Measurements from ENCODE around the gene EFEMP2. TPM values are rescaled to one million over a fixed set of nuclear protein-coding genes. Genes with fewer than 3 reads are reported as not detected.

The EFEMP2 gene
- total RNA-seq, 1 donor from 2014 or later = 35.0 TPM

- Histone ChIP-seq H3K27me3 (ENCODE audit: control insufficient read depth in 3 of 3, insufficient read depth in 3 of 3, low read length in 3 of 3) (peaks cover 4 to 16% (median 13%) of the 10 kb centered on the region in 3 donors), H3K4me1 (ENCODE audit: control insufficient read depth in 3 of 3, insufficient read depth in 3 of 3, low read length in 3 of 3) (peaks cover 6 to 9% (median 9%) of the 10 kb centered on the region in 3 donors), H3K9ac (ENCODE audit: low read depth in 1 of 3, low read length in 3 of 3) (no peak overlapping the region), H3K9me3 (ENCODE audit: control insufficient read depth in 3 of 3, low read length in 3 of 3) (no peaks in the 10 kb centered on the region), H3K36me3 (ENCODE audit: control insufficient read depth in 3 of 3, insufficient read depth in 3 of 3, low read length in 3 of 3) (no peaks in the 10 kb centered on the region), H3K27ac (ENCODE audit: low read depth, low read length) (no peak overlapping the region), H3K4me3 (ENCODE audit: low read length in 3 of 3) (no peak overlapping the region)
These were observed 30.5 kb upstream of the EFEMP2 start for GRCh38 chr11:65903068-65903481.

- Histone ChIP-seq H3K4me3 (ENCODE audit: low read length in 3 of 3) (peak overlapping the region in 2 of 3 donors; percentile 14 to 69), H3K9ac (ENCODE audit: low read depth in 1 of 3, low read length in 3 of 3) (peak overlapping the region in 1 of 3 donors; percentile 1), H3K36me3 (ENCODE audit: control insufficient read depth in 3 of 3, insufficient read depth in 3 of 3, low read length in 3 of 3) (no peaks in the 10 kb centered on the region), H3K9me3 (ENCODE audit: control insufficient read depth in 3 of 3, low read length in 3 of 3) (no peaks in the 10 kb centered on the region), H3K27me3 (ENCODE audit: control insufficient read depth in 3 of 3, insufficient read depth in 3 of 3, low read length in 3 of 3) (peaks cover 4 to 13% (median 11%) of the 10 kb centered on the region in 3 donors), H3K4me1 (ENCODE audit: control insufficient read depth in 3 of 3, insufficient read depth in 3 of 3, low read length in 3 of 3) (peaks cover 6 to 9% (median 9%) of the 10 kb centered on the region in 3 donors), H3K27ac (ENCODE audit: low read depth, low read length) (no peak overlapping the region)
These were observed 28.2 kb upstream of the EFEMP2 start for GRCh38 chr11:65900899-65901180.

- Histone ChIP-seq H3K9ac (ENCODE audit: low read depth in 1 of 3, low read length in 3 of 3) (peak within 1 kb of the TSS; percentile 43 to 59 (median 54)), H3K27me3 (ENCODE audit: control insufficient read depth in 3 of 3, insufficient read depth in 3 of 3, low read length in 3 of 3) (peaks cover 4 to 13% (median 11%) of the 10 kb centered on the region in 3 donors), H3K4me1 (ENCODE audit: control insufficient read depth in 3 of 3, insufficient read depth in 3 of 3, low read length in 3 of 3) (peaks cover 6 to 9% (median 9%) of the 10 kb centered on the region in 3 donors), H3K27ac (ENCODE audit: low read depth, low read length) (no peak within 1 kb of the TSS), H3K9me3 (ENCODE audit: control insufficient read depth in 3 of 3, low read length in 3 of 3) (no peaks in the 10 kb centered on the region), H3K4me3 (ENCODE audit: low read length in 3 of 3) (peak within 1 kb of the TSS; percentile 55 to 69 (median 61)), H3K36me3 (ENCODE audit: control insufficient read depth in 3 of 3, insufficient read depth in 3 of 3, low read length in 3 of 3) (no peaks in the 10 kb centered on the region)
These were observed 27.7 kb upstream of the EFEMP2 start, which contains the start of gene FOSL1 for GRCh38 chr11:65900125-65900898. Gene FOSL1 (minus strand): TSS chr11:65900388. CDS start chr11:65900339, 49 bp downstream.

GRCh38 chr11:65899356-65900124 is 26.9 kb upstream of the EFEMP2 start:
- H3K9ac ChIP-seq (ENCODE audit: low read depth in 1 of 3, low read length in 3 of 3) = peak overlapping the region; percentile 43 to 59 (median 54)
- H3K4me1 ChIP-seq (ENCODE audit: control insufficient read depth in 3 of 3, insufficient read depth in 3 of 3, low read length in 3 of 3) = peaks cover 6 to 9% (median 9%) of the 10 kb centered on the region in 3 donors
- peaks cover 4 to 13% (median 11%) of the 10 kb centered on the region in 3 donors for H3K27me3 ChIP-seq (ENCODE audit: control insufficient read depth in 3 of 3, insufficient read depth in 3 of 3, low read length in 3 of 3)
- no peaks in the 10 kb centered on the region for H3K9me3 ChIP-seq (ENCODE audit: control insufficient read depth in 3 of 3, low read length in 3 of 3)
- no peak overlapping the region for H3K27ac ChIP-seq (ENCODE audit: low read depth, low read length)
- H3K36me3 ChIP-seq (ENCODE audit: control insufficient read depth in 3 of 3, insufficient read depth in 3 of 3, low read length in 3 of 3) = no peaks in the 10 kb centered on the region
- H3K4me3 ChIP-seq (ENCODE audit: low read length in 3 of 3) = peak overlapping the region; percentile 55 to 69 (median 61)

- H3K27ac ChIP-seq (ENCODE audit: low read depth, low read length) = no peak overlapping the region
- H3K36me3 ChIP-seq (ENCODE audit: control insufficient read depth in 3 of 3, insufficient read depth in 3 of 3, low read length in 3 of 3) = no peaks in the 10 kb centered on the region
- H3K9me3 ChIP-seq (ENCODE audit: control insufficient read depth in 3 of 3, low read length in 3 of 3) = no peaks in the 10 kb centered on the region
- peaks cover 8 to 14% (median 10%) of the 10 kb centered on the region in 3 donors for H3K4me1 ChIP-seq (ENCODE audit: control insufficient read depth in 3 of 3, insufficient read depth in 3 of 3, low read length in 3 of 3)
- H3K27me3 ChIP-seq (ENCODE audit: control insufficient read depth in 3 of 3, insufficient read depth in 3 of 3, low read length in 3 of 3) = peaks cover 4 to 13% (median 11%) of the 10 kb centered on the region in 3 donors
- peak overlapping the region in 2 of 3 donors; percentile 33 to 59 for H3K9ac ChIP-seq (ENCODE audit: low read depth in 1 of 3, low read length in 3 of 3)
- peak overlapping the region in 1 of 3 donors; percentile 69 for H3K4me3 ChIP-seq (ENCODE audit: low read length in 3 of 3)
These were observed 26.2 kb upstream of the EFEMP2 start for GRCh38 chr11:65898656-65899355.

- peaks cover 21 to 31% (median 25%) of the 10 kb centered on the region in 3 donors for H3K4me1 ChIP-seq (ENCODE audit: control insufficient read depth in 3 of 3, insufficient read depth in 3 of 3, low read length in 3 of 3)
- no peaks in the 10 kb centered on the region for H3K9me3 ChIP-seq (ENCODE audit: control insufficient read depth in 3 of 3, low read length in 3 of 3)
- H3K4me3 ChIP-seq (ENCODE audit: low read length in 3 of 3) = no peak overlapping the region
- H3K27me3 ChIP-seq (ENCODE audit: control insufficient read depth in 3 of 3, insufficient read depth in 3 of 3, low read length in 3 of 3) = peaks cover 4 to 13% (median 11%) of the 10 kb centered on the region in 3 donors
- no peak overlapping the region for H3K27ac ChIP-seq (ENCODE audit: low read depth, low read length)
- no peaks in the 10 kb centered on the region for H3K36me3 ChIP-seq (ENCODE audit: control insufficient read depth in 3 of 3, insufficient read depth in 3 of 3, low read length in 3 of 3)
- no peak overlapping the region for H3K9ac ChIP-seq (ENCODE audit: low read depth in 1 of 3, low read length in 3 of 3)
These were observed 24.4 kb upstream of the EFEMP2 start for GRCh38 chr11:65897020-65897471.

- no peaks in the 10 kb centered on the region for H3K9me3 ChIP-seq (ENCODE audit: control insufficient read depth in 3 of 3, low read length in 3 of 3)
- H3K9ac ChIP-seq (ENCODE audit: low read depth in 1 of 3, low read length in 3 of 3) = no peak overlapping the region
- peaks cover 4 to 13% (median 11%) of the 10 kb centered on the region in 3 donors for H3K27me3 ChIP-seq (ENCODE audit: control insufficient read depth in 3 of 3, insufficient read depth in 3 of 3, low read length in 3 of 3)
- no peaks in the 10 kb centered on the region for H3K36me3 ChIP-seq (ENCODE audit: control insufficient read depth in 3 of 3, insufficient read depth in 3 of 3, low read length in 3 of 3)
- H3K27ac ChIP-seq (ENCODE audit: low read depth, low read length) = no peak overlapping the region
- H3K4me1 ChIP-seq (ENCODE audit: control insufficient read depth in 3 of 3, insufficient read depth in 3 of 3, low read length in 3 of 3) = peaks cover 26 to 38% (median 33%) of the 10 kb centered on the region in 3 donors
- H3K4me3 ChIP-seq (ENCODE audit: low read length in 3 of 3) = no peak overlapping the region
These were observed 23.7 kb upstream of the EFEMP2 start for GRCh38 chr11:65896034-65896999.

GRCh38 chr11:65895482-65895981 is 22.9 kb upstream of the EFEMP2 start:
- no peaks in the 10 kb centered on the region for H3K36me3 ChIP-seq (ENCODE audit: control insufficient read depth in 3 of 3, insufficient read depth in 3 of 3, low read length in 3 of 3)
- peaks cover 30 to 46% (median 32%) of the 10 kb centered on the region in 3 donors for H3K4me1 ChIP-seq (ENCODE audit: control insufficient read depth in 3 of 3, insufficient read depth in 3 of 3, low read length in 3 of 3)
- H3K4me3 ChIP-seq (ENCODE audit: low read length in 3 of 3) = no peak overlapping the region
- no peak overlapping the region for H3K9ac ChIP-seq (ENCODE audit: low read depth in 1 of 3, low read length in 3 of 3)
- peaks cover 4 to 13% (median 11%) of the 10 kb centered on the region in 3 donors for H3K27me3 ChIP-seq (ENCODE audit: control insufficient read depth in 3 of 3, insufficient read depth in 3 of 3, low read length in 3 of 3)
- H3K9me3 ChIP-seq (ENCODE audit: control insufficient read depth in 3 of 3, low read length in 3 of 3) = no peaks in the 10 kb centered on the region
- H3K27ac ChIP-seq (ENCODE audit: low read depth, low read length) = no peak overlapping the region
